Measurements from ENCODE around the gene GALNT2.

GALNT2 gene

DNA sequence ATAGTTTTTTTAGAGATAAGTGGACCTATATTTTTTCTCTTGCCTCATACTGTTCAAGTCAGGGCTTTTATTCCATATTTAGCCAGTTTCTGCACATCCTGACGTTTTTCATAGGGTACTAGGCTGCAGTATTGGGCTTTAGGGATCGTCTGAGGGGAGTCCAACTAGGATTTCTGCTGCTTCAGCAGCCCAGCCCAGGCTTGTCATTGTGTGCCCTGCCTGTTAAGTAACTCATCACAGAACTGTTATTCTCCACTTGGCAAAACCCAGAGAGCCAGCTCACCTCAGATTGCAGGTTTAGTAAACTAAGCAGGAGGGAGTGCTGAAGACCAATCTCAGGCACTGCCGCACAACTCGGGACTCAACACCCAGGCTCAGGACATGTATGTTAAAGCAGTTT, 2.8 kb downstream of the GALNT2 start:
- no peak for TF ChIP-seq SIN3A (IDR thresholded peaks at IDR 0.05; ENCODE audit: borderline replicate concordance, insufficient read depth, low read length)
- TF ChIP-seq, protein P1, sequence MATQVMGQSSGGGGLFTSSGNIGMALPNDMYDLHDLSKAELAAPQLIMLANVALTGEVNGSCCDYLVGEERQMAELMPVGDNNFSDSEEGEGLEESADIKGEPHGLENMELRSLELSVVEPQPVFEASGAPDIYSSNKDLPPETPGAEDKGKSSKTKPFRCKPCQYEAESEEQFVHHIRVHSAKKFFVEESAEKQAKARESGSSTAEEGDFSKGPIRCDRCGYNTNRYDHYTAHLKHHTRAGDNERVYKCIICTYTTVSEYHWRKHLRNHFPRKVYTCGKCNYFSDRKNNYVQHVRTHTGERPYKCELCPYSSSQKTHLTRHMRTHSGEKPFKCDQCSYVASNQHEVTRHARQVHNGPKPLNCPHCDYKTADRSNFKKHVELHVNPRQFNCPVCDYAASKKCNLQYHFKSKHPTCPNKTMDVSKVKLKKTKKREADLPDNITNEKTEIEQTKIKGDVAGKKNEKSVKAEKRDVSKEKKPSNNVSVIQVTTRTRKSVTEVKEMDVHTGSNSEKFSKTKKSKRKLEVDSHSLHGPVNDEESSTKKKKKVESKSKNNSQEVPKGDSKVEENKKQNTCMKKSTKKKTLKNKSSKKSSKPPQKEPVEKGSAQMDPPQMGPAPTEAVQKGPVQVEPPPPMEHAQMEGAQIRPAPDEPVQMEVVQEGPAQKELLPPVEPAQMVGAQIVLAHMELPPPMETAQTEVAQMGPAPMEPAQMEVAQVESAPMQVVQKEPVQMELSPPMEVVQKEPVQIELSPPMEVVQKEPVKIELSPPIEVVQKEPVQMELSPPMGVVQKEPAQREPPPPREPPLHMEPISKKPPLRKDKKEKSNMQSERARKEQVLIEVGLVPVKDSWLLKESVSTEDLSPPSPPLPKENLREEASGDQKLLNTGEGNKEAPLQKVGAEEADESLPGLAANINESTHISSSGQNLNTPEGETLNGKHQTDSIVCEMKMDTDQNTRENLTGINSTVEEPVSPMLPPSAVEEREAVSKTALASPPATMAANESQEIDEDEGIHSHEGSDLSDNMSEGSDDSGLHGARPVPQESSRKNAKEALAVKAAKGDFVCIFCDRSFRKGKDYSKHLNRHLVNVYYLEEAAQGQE (IDR thresholded peaks at IDR 0.05; ENCODE audit: insufficient read depth in 1 of 2, low read depth in 2 of 2, low read length in 2 of 2), result no peak
- no peak for TF ChIP-seq FOXP2 (optimal IDR thresholded peaks at IDR 0.05; ENCODE audit: borderline replicate concordance, extremely low read depth, extremely low read length, insufficient read depth)
- no peak for TF ChIP-seq TAF1 (IDR thresholded peaks at IDR 0.05; ENCODE audit: borderline replicate concordance, insufficient read depth, low read length)
- no peak for TF ChIP-seq POLR2AphosphoS5 (IDR thresholded peaks at IDR 0.05; ENCODE audit: low read depth, low read length)

DNA sequence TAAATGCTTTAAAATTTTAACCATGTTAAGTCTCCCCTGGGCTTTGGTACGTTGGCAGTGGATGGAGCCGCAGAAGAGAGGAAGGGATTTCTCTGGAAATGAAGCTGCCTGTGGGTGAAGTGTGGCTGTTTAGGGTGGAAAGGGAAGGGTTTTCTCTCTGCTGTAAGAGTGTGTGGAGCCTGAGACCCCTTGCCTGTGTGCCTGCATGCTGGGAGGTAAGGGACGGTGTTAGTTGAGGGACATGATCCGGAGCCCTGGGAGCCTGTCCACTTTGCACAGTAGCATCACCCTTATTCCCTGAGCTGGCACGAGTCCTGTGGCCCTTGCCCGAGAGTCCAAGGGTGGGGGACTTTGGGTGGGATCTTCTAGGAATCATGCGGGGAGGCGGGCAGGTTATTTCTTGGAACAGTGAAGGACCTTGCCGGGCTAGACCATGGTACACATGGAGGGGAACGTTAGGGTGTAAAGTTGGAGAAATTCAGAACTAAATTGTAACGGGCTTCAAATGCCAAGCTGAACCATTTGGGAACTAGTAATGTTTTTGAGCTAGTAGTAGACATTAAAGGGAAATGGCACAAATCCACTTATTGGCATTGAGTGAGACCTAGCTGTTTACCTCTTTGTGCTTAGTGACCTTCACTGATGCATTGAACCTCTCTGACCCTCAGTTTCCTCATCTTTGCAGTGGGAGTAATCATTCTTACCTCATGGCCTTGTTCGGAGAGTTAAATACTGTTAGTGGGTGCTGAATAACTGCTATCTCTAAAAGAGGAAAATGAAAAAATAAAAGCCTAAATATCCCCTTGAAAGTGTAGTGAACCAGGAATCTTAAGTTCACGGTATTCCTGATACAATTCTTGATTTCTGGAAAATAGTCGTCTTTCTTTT, 3.5 kb downstream of the GALNT2 start:
- no peak for TF ChIP-seq FOXP2 (optimal IDR thresholded peaks at IDR 0.05; ENCODE audit: borderline replicate concordance, extremely low read depth, extremely low read length, insufficient read depth)
- no peak for TF ChIP-seq SIN3A (IDR thresholded peaks at IDR 0.05; ENCODE audit: borderline replicate concordance, insufficient read depth, low read length)
- no peak for TF ChIP-seq TAF1 (IDR thresholded peaks at IDR 0.05; ENCODE audit: borderline replicate concordance, insufficient read depth, low read length)
- TF ChIP-seq, protein P1 (IDR thresholded peaks at IDR 0.05; ENCODE audit: insufficient read depth in 1 of 2, low read depth in 2 of 2, low read length in 2 of 2), result no peak
- TF ChIP-seq POLR2AphosphoS5 (IDR thresholded peaks at IDR 0.05; ENCODE audit: low read depth, low read length), result no peak

DNA sequence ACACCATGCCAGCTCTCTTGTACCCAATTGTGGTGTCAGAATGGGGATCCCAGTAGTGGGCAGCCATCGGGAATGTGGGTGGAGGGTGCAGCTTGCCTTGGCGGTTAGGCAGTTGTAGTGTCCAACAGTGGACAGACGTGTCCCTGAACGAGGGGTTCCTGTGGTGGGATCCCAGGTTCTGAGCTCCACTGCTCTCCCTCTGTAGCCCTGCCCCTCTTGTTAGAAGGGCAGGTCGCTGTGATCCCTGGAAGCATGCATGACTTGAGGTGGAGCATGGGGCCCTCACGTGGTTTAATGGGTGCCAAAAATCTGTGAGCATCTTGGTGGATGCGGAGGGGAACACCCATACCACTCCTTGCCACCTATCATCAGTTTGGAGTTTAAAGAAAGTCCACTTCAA, 4.3 kb downstream of the GALNT2 start:
- TF ChIP-seq TAF1 (IDR thresholded peaks at IDR 0.05; ENCODE audit: borderline replicate concordance, insufficient read depth, low read length), result no peak
- TF ChIP-seq POLR2AphosphoS5 (IDR thresholded peaks at IDR 0.05; ENCODE audit: low read depth, low read length), result no peak
- no peak for TF ChIP-seq SIN3A (IDR thresholded peaks at IDR 0.05; ENCODE audit: borderline replicate concordance, insufficient read depth, low read length)
- TF ChIP-seq, protein P1 (IDR thresholded peaks at IDR 0.05; ENCODE audit: insufficient read depth in 1 of 2, low read depth in 2 of 2, low read length in 2 of 2), result no peak
- TF ChIP-seq FOXP2 (optimal IDR thresholded peaks at IDR 0.05; ENCODE audit: borderline replicate concordance, extremely low read depth, extremely low read length, insufficient read depth), result no peak

DNA sequence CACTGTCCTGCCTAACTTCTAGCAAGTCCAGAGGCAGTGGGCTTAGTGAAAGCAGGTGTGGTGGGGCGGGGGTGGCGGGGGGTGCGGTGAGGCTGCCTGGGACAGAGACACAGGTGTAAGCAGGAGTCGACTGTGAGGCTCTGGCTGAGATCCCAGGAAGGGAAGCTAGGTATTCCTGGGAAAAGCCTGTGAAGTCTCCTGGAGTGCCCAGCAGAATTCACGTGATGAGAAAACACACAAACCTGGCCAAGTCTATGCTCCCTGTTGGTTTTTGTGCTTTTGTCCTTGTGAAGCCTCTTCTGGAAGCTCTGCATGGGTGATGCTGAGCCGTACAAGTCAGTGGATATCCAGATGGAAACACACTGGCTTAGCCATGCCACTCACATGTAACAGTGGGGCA, 5.3 kb downstream of the GALNT2 start:
- no peak for TF ChIP-seq SIN3A (IDR thresholded peaks at IDR 0.05; ENCODE audit: borderline replicate concordance, insufficient read depth, low read length)
- TF ChIP-seq, protein P1 (IDR thresholded peaks at IDR 0.05; ENCODE audit: insufficient read depth in 1 of 2, low read depth in 2 of 2, low read length in 2 of 2), result no peak
- no peak for TF ChIP-seq TAF1 (IDR thresholded peaks at IDR 0.05; ENCODE audit: borderline replicate concordance, insufficient read depth, low read length)
- TF ChIP-seq POLR2AphosphoS5 (IDR thresholded peaks at IDR 0.05; ENCODE audit: low read depth, low read length), result no peak
